GM19043 (cell line): ENCODE measurements around the gene DNAH1.

Experiments
- ATAC-seq: cut with Tn5 transposase; IDR thresholded peaks from one replicate; pipeline ENCODE4 v1.9.1; 2021; ENCODE audit warnings: low read depth; ENCODE audit not compliant: unreplicated experiment

The DNAH1 gene

GRCh38 chr3:52442409-52443267 is 126.5 kb downstream of the DNAH1 start:
- ATAC-seq = no peak

GRCh38 chr3:52443268-52443610 is 127.1 kb downstream of the DNAH1 start:
- ATAC-seq = no peak

GRCh38 chr3:52443791-52444687 is 127.9 kb downstream of the DNAH1 start:
- no peak for ATAC-seq

- ATAC-seq = peak; percentile 95
These were observed 129.0 kb downstream of the DNAH1 start, which contains the start of gene SEMA3G for GRCh38 chr3:52444860-52445793. Gene SEMA3G, minus strand, starts transcription at chr3:52445103. Its CDS starts 76 bp downstream, at chr3:52445027.

GRCh38 chr3:52446042-52446441 is 129.9 kb downstream of the DNAH1 start:
- ATAC-seq = no peak

GRCh38 chr3:52446631-52447511 is 130.8 kb downstream of the DNAH1 start:
- ATAC-seq = no peak

- ATAC-seq = no peak
These were observed 131.6 kb downstream of the DNAH1 start for GRCh38 chr3:52447512-52448355.
